ENCODE results near the gene ZNF423. TPM values are rescaled to one million over a fixed set of nuclear protein-coding genes. Genes with fewer than 3 reads are reported as not detected.
A peak's percentile ranks its signal among the peaks of the same experiment; 100 is the strongest.

The ZNF423 gene
- total RNA-seq, 1 donor from 2014 or later = not detected

- Mint-ChIP-seq H3K27ac (no peak overlapping the region), H3K27me3 (peaks cover 6% of the 10 kb centered on the region), H3K4me1 (peaks cover 8% of the 10 kb centered on the region), H3K36me3 (ENCODE audit: low read depth) (no peaks in the 10 kb centered on the region), H3K4me3 (no peak overlapping the region), H3K9me3 (no peaks in the 10 kb centered on the region)
- TF ChIP-seq CTCF (IDR thresholded peaks at IDR 0.05) = no peak
- CTCF ChIA-PET = no interaction called here
- intact Hi-C loops (cut with micrococcal nuclease) = loop anchor here (1.0 kb wide), 1 partner anchor 15 kb away; no protein-coding TSS in a partner anchor
- POLR2A ChIA-PET = no interaction called here
- ATAC-seq (ENCODE audit: low read depth) (no peak), DNase-seq (no peak)
Measured at GRCh38 chr16:49478616-49479015, 377.3 kb downstream of the ZNF423 start.

DNA sequence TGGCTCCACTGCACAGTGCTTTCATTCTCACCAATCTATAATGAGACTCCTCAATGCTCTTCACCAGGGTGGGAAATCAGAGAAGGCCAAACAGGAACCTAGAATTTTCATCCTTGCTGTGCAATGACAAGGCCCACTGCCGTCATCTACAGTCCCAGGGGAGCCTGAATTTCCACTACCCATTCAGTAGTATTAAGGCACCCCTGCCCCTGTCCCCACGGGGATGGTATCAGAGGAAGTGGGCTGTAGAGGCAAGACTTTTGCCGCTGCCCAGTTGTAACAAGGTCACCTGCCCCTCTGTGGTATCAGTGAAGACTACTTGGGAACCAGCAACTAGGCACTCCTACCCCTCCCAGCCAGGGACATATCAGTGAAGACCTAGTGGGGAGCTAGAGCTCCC is 377.8 kb downstream of the ZNF423 start:
- Mint-ChIP-seq H3K4me3 (no peak overlapping the region), H3K4me1 (peaks cover 5% of the 10 kb centered on the region), H3K9me3 (no peaks in the 10 kb centered on the region), H3K27ac (no peak overlapping the region), H3K36me3 (ENCODE audit: low read depth) (no peaks in the 10 kb centered on the region), H3K27me3 (peaks cover 4% of the 10 kb centered on the region)
- TF ChIP-seq CTCF (IDR thresholded peaks at IDR 0.05) = no peak
- CTCF ChIA-PET = no interaction called here
- POLR2A ChIA-PET = no interaction called here
- DNase-seq = no peak
- intact Hi-C loops (cut with micrococcal nuclease) = loop anchor here (1.0 kb wide), 1 partner anchor 15 kb away; no protein-coding TSS in a partner anchor
- ATAC-seq (ENCODE audit: low read depth) = peak; percentile 85

DNA sequence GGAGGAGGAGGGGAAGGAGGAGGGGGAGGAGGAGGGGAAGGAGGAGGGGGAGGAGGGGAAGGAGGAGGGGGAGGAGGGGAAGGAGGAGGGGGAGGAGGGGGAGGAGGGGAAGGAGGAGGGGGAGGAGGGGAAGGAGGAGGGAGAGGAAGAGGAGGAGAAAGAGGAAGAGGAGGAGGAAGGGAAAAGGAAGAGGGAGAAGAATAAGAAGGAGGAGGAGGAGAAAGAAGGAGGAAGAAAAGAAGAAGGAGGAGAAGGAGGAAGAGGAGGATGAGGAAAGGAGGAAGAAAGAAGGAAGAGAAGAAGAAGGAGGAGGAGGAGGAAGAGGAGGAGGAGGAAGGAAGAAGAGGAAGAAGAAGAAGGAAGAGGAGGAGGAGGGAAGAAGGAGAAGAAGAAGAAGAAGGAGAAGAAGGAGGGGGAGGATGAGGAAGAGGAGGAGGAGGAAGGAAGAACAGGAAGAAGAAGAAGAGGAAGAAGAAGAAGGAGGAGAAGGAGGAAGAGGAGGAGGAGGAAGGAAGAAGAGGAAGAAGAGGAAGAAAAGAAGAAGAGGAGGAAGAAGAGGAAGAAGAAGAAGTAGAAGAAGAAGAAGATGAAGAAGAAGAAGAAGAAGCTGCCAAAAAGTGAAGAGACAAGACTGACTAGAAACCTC is 378.5 kb downstream of the ZNF423 start:
- H3K4me1 Mint-ChIP-seq = no peaks in the 10 kb centered on the region
- ATAC-seq (ENCODE audit: low read depth) = no peak
- intact Hi-C loops (cut with micrococcal nuclease) = no loop called here
- no peaks in the 10 kb centered on the region for H3K9me3 Mint-ChIP-seq
- H3K27ac Mint-ChIP-seq = no peak overlapping the region
- CTCF ChIA-PET = no interaction called here
- peaks cover 4% of the 10 kb centered on the region for H3K27me3 Mint-ChIP-seq
- DNase-seq = no peak
- no peak for TF ChIP-seq CTCF (IDR thresholded peaks at IDR 0.05)
- H3K36me3 Mint-ChIP-seq (ENCODE audit: low read depth) = no peaks in the 10 kb centered on the region
- POLR2A ChIA-PET = no interaction called here
- no peak overlapping the region for H3K4me3 Mint-ChIP-seq

DNA sequence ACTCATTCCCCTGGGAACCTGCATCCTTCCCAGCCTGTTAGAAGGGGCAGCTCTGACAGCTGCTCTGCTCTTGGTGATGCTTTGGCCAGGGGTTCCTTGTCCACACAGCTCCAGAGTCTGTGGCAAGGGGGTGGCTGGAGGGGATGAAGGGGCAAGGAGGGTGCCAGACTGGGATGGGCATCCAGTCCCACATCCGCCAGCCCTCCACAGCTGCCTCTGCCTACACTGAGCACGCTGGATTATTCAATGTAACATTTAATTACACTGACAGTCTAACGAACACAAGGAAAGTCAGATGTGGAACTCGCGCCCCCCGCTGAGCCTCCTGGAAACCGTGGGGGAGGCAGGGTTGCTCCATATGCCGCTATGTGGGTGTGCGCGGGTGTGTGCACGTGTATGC is 381.2 kb downstream of the ZNF423 start:
- no peak for ATAC-seq (ENCODE audit: low read depth)
- Mint-ChIP-seq H3K9me3 (no peaks in the 10 kb centered on the region), H3K4me1 (no peaks in the 10 kb centered on the region), H3K36me3 (ENCODE audit: low read depth) (no peaks in the 10 kb centered on the region), H3K27ac (no peak overlapping the region), H3K4me3 (no peak overlapping the region), H3K27me3 (no peaks in the 10 kb centered on the region)
- POLR2A ChIA-PET = no interaction called here
- CTCF ChIA-PET = no interaction called here
- no peak for TF ChIP-seq CTCF (IDR thresholded peaks at IDR 0.05)
- intact Hi-C loops (cut with micrococcal nuclease) = no loop called here
- no peak for DNase-seq

- POLR2A ChIA-PET = no interaction called here
- CTCF ChIA-PET = no interaction called here
- no peak for TF ChIP-seq CTCF (IDR thresholded peaks at IDR 0.05)
- Mint-ChIP-seq H3K4me3 (no peak overlapping the region), H3K4me1 (peaks cover 5% of the 10 kb centered on the region), H3K36me3 (ENCODE audit: low read depth) (no peaks in the 10 kb centered on the region), H3K27me3 (no peaks in the 10 kb centered on the region), H3K27ac (no peak overlapping the region), H3K9me3 (no peaks in the 10 kb centered on the region)
- ATAC-seq (ENCODE audit: low read depth) (no peak), DNase-seq (no peak)
- intact Hi-C loops (cut with micrococcal nuclease) = no loop called here
Measured at GRCh38 chr16:49473773-49474172, 382.1 kb downstream of the ZNF423 start.

Data from activated B cell treated with CpG ODN at 0.5 μM for 24 hours (primary cell).